Sigmoid colon (tissue), 4 donors: ENCODE data around the gene NOP10.

Source experiments
- CTCF ChIP-seq, 4 experiments: fragments of 450-650 bp in 3 of 4; fragments of 200-600 bp in 1 of 4; IDR thresholded peaks; one replicate each; pipeline ENCODE4 v1.5.1; 2016 to 2019; ENCODE audit warnings: antibody characterized with exemption in 4 of 4, mild to moderate bottlenecking in 3 of 4, moderate library complexity in 2 of 4
- POLR2AphosphoS5 ChIP-seq, 4 donors: sonication (generic); formaldehyde crosslinking; IDR thresholded peaks; one replicate each; pipeline ENCODE4 v1.6.1; 2017; ENCODE audit warnings: antibody characterized with exemption in 4 of 4

DNA sequence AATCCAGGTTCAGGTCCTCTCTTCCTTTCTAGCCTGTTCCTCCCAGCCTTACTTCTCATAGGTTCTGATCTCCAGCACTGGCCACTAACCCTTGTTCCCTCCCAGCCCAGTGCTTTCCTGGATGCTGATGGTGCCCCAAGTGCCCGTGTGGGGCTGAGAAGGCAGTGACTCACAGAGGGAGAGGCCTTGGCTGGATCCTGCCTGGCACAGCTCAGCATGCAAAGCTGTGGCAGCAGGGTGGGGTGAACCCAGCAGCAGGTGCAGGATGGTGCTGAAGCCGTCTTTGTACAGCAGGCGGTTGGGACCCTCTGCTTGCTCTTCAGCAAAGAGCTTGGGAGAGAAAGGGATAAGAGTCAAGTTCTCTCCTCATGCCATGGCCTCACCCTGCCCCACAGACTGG is 16.5 kb upstream of the NOP10 start:
- TF ChIP-seq CTCF (IDR thresholded peaks at IDR 0.05) (no peak), POLR2AphosphoS5 (IDR thresholded peaks at IDR 0.05) (no peak)
